AG04449 (cell line): ENCODE measurements around the gene VAT1L.

Experiments used
- CTCF ChIA-PET: fragments of 350-600 bp; formaldehyde crosslinking; extraction: SDS; loops from one replicate; lab custom pipeline; 2021; ENCODE audit warnings: antibody characterized with exemption; lab: Yijun Ruan, JAX
- POLR2A ChIA-PET: fragments of 400-600, 350-600 bp; formaldehyde crosslinking; extraction: SDS; loops from one replicate; lab custom pipeline; 2020; ENCODE audit warnings: antibody characterized with exemption, inconsistent platforms; lab: Yijun Ruan, JAX
- DNase-seq: peaks from one replicate; pipeline ENCODE4 v3.0.0-alpha.2; 2010; ENCODE audit warnings: low read depth, low spot score
- H3K4me3 ChIP-seq: 2 replicates; pipeline ENCODE4 v1.5.1; 2011; ENCODE audit warnings: low read depth, mild to moderate bottlenecking, control low read depth, low read length
- TF ChIP-seq, protein P1 (sequence below): IDR thresholded peaks from one replicate; pipeline ENCODE4 v1.5.1; 2011; ENCODE audit warnings: mild to moderate bottlenecking, moderate library complexity, low read length, control low read depth, inconsistent platforms; ENCODE audit not compliant: insufficient read depth; ENCODE audit errors: missing control alignments

VAT1L gene

DNA sequence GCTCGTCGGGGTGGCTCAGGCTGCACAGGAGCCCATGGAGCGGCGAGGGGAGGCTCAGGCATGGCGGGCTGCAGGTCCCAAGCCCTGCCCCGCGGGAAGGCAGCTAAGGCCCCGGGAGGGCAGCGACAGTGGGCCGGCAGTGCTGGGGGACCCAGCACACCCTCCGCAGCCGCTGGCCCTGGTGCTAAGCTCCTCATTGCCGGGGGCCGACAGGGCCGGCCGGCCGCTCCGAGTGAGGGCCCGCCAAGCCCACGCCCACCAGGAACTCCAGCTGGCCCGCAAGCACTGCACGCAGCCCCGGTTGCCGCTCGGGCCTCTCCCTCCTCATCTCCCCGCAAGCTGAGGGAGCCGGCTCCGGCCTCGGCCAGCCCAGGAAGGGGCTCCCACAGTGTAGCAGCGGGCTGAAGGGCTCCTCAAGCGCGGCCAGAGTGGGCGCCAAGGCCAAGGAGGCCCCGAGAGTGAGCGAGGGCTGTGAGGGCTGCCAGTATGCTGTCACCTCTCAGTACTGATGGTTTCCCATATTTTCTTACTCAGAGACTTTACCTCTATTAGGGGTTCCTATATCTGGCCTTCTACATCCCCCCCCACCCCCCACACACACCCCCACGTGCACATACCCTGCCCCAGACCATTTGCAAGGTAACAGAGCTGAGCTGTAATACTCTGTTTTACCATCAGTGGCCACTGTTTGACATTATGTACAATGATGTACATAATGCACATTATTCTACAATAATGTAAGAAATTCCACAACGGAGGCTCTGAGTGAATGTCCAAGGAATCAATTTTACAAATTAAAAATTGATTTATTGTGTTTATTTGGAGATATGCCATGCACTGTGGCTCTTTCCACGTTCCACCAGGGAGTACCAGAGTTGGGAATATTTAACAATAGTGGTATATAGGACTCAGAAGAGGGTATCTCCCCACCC is 3.7 kb upstream of the VAT1L start:
- POLR2A ChIA-PET = no interaction called here
- no peak overlapping the region for H3K4me3 ChIP-seq
- CTCF ChIA-PET = interaction anchor here (0.8 to 3.8 kb wide), 10 partner anchors 14 to 185 kb away, joined by 3 to 11 read pairs (median 6); no protein-coding TSS in a partner anchor
- DNase-seq = no peak
- TF ChIP-seq, protein P1, sequence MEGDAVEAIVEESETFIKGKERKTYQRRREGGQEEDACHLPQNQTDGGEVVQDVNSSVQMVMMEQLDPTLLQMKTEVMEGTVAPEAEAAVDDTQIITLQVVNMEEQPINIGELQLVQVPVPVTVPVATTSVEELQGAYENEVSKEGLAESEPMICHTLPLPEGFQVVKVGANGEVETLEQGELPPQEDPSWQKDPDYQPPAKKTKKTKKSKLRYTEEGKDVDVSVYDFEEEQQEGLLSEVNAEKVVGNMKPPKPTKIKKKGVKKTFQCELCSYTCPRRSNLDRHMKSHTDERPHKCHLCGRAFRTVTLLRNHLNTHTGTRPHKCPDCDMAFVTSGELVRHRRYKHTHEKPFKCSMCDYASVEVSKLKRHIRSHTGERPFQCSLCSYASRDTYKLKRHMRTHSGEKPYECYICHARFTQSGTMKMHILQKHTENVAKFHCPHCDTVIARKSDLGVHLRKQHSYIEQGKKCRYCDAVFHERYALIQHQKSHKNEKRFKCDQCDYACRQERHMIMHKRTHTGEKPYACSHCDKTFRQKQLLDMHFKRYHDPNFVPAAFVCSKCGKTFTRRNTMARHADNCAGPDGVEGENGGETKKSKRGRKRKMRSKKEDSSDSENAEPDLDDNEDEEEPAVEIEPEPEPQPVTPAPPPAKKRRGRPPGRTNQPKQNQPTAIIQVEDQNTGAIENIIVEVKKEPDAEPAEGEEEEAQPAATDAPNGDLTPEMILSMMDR = peak; percentile 35

DNA sequence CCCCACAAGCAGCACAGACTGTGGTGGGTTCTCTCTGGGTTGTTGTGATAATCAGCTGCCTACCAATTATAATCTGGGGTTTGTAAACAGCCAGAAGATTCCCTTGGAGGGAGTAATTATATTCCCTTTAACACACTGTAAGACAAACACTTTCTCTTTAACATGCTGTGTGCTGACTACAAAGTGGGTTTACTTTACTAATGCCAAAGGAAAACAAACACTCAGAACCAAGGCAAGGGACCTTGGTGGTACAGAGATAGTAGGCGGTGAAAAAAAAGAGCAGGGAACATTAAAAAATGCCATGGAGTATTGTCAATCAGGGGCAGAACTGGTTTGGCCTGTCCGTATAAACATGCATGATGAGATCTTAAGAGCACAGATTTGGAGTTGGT is 3.0 kb upstream of the VAT1L start:
- CTCF ChIA-PET = interaction anchor here (1.4 to 3.8 kb wide), 8 partner anchors 11 to 180 kb away, joined by 3 to 11 read pairs (median 6); no protein-coding TSS in a partner anchor
- POLR2A ChIA-PET = no interaction called here
- TF ChIP-seq, protein P1 = no peak
- no peak for DNase-seq
- no peak overlapping the region for H3K4me3 ChIP-seq

DNA sequence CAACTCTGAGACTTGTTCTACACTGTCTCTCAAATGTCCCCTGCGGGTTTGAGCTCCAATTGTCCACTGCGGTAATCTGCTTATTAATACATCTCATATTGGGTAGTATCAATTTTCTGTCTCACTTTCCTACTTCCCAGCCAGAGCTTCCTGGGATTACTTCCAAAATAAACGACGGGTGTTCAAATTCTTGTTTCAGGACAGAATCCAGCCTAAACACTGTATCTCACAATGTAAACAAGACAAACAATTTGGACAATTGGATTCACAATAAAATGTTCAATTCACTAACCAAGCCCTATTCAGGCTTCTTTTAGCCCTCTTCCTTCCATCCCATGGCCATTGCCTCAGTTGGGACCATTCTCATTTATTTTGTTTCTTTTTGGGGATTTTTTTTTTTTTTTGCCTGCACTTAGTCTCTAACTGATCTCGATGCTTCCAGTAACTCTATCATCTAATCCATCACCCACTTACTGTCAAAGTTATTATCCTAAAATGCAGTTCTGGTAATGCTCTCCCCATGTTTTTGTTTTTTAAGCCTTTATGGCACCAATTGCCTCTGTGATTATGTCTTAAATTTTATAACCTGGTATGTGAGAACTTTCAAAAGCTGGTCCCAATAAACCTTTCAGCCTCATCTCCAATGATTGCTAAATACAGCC is 2.0 kb upstream of the VAT1L start:
- H3K4me3 ChIP-seq = no peak overlapping the region
- ChIA-PET CTCF (interaction anchor here (1.4 to 3.8 kb wide), 8 partner anchors 10 to 190 kb away, joined by 3 to 11 read pairs (median 5); no protein-coding TSS in a partner anchor), POLR2A (interaction anchor here (0.6 kb wide), 1 partner anchor 19 kb away, joined by 4 read pairs; no protein-coding TSS in a partner anchor)
- DNase-seq = no peak
- TF ChIP-seq, protein P1 = no peak

DNA sequence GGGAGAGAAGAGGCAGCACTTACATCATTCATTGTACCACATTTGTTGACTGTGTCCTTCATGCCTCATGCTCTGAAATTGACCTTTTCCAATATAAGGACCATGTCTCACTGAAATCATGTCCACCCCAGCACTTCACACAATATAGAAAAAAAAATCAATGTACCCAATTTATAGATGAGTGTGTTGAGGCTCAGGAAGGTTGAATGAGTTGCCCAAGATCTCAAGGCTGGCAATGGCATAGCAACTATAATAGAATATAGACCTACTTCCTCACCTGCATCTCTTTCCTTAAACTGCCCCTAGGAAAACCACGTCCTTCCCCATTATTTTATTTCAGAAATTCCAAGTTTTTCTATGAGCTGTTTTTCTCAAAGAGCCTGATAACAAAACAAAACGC is 912 bp upstream of the VAT1L start:
- H3K4me3 ChIP-seq = no peak overlapping the region
- ChIA-PET POLR2A (no interaction called here), CTCF (interaction anchor here (1.4 to 1.7 kb wide), 2 partner anchors 112 to 189 kb away, joined by 4 to 5 read pairs; no protein-coding TSS in a partner anchor)
- TF ChIP-seq, protein P1 = no peak
- no peak for DNase-seq

DNA sequence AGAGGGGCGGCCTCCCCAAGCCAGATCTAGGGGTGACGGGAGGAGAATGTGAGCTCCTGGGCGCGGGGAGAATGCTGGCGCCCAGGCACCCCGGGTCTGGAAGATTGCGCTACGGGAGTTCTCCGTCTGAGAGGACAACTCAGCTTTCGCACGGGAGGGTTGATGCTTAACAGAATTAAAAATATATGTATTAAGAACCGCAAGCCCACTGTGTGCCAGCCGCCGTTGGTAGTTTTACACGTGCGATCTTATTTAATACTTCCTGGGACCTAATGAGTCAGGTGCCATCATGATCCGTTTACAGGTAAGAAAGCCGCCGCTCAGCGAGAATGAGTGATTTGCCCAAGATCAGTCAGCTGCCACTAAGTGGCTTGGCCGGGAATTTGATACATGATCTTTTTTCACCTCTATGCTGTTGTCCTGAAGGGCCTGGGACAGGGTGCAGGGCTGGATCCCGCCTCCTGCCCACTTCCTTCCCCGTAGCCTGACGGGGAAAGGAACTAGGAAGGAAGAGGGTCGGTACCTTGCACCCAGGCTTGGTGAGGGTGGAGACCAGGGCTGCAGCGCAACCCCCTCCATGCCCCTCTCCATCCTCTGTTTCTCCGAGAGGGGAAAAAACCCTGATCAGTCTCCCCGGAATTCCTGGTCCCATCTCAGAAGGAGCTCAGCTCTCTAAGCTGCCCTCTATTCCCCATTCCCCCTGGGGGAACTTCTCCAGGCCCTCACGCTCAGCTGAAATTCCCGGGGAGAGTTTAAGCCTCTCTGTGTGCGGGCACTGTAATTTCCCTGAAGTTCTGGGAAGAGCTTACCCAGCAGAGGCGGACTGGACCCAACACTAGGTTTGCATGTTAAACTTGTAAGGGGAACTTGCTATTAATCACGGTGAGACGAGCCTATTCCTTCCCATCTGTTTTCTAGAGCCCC is 983 bp downstream of the VAT1L start:
- DNase-seq = no peak
- TF ChIP-seq, protein P1 = no peak
- POLR2A ChIA-PET = interaction anchor here (1.0 to 1.7 kb wide), 3 partner anchors 9 to 175 kb away, joined by 3 to 6 read pairs (median 3); no protein-coding TSS in a partner anchor
- CTCF ChIA-PET = interaction anchor here (0.7 to 3.1 kb wide), 8 partner anchors 8 to 181 kb away, joined by 3 to 16 read pairs (median 4); no protein-coding TSS in a partner anchor
- peak overlapping the region; percentile 85 for H3K4me3 ChIP-seq
